HG03354 (cell line): ENCODE data around the gene XK.
"Not testable (repeated sequence)": the region's sequence is repeated elsewhere in the genome, so short reads cannot be mapped to it uniquely, and the experiment has no call there.

Experiments used
- ATAC-seq: cut with Tn5 transposase; IDR thresholded peaks from one replicate; pipeline ENCODE4 v1.9.1; 2021; ENCODE audit warnings: mild to moderate bottlenecking; ENCODE audit not compliant: unreplicated experiment, poor library complexity, severe bottlenecking

XK gene

DNA sequence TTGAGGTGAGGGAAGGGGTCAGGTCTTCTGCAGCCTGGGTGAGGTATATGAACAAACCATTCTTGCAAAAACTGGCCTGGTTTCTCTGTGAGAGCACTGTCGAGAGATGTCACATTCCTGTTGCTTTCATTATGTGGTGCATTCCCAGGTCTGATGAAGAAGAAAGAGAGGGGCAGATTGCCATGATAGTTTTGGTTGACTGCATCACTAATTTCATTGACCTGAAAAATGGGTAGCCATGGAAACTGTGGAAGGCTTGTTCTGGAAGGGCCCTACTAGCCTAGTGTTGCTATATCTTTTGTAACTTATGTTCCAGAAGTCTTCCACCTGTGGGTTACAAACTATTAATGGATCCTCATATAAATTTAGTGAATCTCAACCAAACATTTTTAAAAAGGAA, 61.4 kb downstream of the XK start:
- ATAC-seq: no peak

DNA sequence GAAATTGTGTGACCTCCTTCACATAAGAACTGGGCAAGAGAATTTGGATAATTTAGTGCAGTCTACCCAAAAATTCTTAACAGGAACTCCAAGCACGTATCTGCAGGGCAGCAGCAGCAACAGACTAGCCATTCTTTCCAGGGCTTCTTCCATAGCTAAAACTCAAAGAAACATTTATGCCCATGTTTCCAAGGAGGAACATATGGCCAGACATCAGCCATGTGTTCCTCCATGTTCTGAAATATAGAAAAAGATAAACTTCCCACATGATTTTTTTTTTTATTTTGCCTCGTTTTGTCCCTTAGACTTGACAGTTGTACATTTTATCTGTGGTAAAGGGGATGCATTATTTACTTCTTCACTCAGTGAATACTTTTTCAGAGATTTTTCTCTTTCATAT, 66.7 kb downstream of the XK start:
- no peak for ATAC-seq

DNA sequence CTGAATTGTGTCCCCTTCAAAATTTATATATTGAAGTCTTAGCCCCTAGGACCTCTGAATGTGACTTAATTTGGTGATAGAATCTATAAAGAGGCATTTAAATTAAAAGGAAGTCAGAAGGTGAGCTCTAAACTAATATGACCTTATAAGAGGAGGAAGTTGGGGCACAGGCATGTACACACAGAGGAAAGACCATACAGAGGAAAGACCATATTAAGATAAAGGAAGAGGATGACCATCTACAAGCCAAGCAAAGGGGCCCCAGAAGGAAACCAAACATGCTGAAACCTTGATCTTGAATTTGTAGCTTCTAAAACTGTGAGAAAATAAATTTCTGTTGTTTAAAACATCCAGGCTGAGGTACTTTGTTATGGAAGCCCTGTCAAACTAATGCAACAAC, 67.3 kb downstream of the XK start:
- no peak for ATAC-seq

- ATAC-seq: no peak
Measured at GRCh38 chrX:37753384-37753783, 67.8 kb downstream of the XK start.

DNA sequence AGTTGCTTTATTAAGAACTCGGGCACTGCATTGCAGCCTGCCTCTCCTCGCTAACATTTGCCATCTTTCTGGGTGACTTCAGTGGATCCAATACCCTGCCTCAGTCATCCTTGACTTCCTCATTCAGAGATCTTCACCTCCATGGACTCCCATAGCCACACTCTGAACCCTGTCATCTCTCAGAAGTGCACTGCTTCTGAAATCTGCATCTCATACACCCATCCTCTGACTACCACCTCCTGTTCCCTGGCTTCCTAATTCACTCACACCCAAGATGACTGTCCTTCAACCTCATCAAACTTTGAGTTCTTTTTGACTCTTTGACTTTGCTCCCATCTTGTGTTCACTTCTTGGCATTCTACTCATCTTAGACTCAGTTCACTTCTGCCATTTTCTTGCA, 68.9 kb downstream of the XK start:
- peak; percentile 15 for ATAC-seq

- peak; percentile 97 for ATAC-seq
Measured at GRCh38 chrX:37755025-37755424, 69.4 kb downstream of the XK start.

DNA sequence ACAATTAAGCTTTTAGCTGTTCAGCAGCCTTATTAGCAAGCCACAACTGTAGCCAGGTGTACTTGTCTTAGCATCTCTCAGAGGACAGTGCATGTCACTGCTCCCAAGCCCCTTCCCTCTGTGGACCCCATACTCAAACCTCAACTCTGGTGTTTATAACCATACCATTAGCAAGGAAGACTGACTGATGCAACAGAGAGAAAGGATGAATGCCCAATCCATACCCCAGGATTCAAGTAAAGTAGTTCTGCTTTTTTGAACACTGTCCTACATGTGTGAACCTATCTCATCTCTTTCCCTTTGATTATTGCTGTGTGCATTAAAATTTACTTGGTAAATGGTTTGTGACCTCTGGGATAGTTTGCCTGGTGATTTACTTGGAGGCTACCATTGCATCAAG, 71.5 kb downstream of the XK start:
- ATAC-seq: no peak

DNA sequence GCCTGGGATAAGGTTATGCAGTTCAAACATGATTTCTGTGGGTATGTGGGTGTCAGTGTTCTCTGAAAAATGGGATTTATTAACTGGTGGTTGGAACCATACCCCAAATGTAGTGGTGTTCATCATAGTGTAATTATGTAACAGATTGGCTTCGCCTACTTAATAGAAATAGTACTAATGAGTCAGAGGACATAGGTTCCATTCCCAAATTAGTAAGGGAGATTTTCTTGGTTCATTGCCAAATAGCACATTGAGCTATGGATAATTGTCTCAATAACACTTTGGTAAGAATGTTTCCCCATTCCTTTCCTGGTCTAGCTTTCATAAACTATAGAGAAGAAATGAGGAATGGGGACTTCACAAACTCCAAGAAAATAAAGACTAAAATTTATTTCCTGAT, 73.8 kb downstream of the XK start:
- no peak for ATAC-seq

GRCh38 chrX:37759878-37760418, 74.4 kb downstream of the XK start:
- ATAC-seq: no peak

DNA sequence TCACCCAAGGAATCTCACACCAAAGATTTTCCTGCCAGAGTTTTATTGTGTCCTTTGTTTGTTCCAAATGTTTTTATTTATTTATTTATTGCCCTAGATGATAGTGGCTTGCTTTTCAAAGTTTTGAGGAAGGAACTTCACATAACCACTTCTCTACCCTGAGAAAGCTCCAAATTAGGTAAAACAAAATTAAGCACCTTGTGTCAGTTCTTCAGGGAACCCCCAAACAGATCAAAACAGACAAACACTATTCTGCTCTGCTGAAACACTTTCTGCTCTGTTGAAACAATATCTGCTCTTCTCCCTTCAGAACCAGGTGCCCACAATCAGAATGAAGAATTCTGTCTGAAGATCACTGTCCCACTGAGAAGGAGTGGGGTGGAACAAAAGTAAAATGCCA, 77.8 kb downstream of the XK start:
- ATAC-seq: no peak

- no peak for ATAC-seq
Measured at GRCh38 chrX:37765507-37765906, 79.9 kb downstream of the XK start.

GRCh38 chrX:37767430-37767829, 81.8 kb downstream of the XK start:
- no peak for ATAC-seq

DNA sequence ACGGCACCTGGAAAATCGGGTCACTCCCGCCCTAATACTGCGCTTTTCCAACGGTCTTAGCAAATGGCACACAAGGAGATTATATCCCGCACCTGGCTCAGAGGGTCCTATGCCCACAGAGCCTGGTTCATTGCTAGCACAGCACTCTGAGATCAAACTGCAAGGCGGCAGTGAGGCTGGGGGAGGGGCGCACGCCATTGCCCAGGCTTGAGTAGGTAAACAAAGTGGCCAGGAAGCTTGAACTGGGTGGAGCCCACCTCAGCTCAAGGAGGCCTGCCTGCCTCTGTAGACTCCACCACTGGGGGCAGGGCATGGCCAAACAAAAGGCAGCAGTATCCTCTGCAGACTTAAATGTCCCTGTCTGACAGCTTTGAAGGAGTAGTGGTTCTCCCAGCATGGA, 83.3 kb downstream of the XK start:
- ATAC-seq: not testable (repeated sequence)

DNA sequence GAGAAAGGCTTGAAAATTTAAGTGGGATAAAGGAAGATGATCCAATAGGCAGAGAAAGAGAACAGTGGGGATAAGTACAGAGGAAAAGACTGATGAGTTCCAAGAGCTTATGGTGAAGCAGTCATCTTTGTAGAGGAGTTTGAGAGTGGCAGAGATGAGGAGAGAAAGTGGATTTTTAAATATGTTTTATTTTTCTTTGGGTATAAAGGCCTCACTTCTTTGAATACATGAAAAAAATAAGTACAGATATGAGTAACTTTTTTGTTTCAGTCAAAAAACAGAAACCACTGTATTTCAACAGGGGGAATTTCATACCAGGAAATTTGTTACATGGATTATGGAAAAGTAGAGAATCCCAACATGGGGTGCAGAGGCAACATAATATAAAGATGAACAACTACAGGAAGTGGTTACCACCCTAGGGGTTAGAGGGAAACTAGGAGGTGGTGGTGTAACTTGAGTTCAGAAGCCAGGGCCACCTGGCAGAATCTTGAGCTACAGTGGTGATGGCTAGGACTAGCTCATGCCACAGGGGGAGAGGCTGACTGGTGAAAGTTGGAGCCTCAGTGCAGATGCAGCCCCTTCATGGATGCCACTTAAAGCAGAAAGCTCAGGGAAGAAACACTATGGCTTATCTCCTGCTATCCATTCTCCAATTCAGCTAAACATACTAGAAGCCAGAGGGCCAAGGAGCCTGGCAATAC, 90.8 kb downstream of the XK start:
- peak; percentile 83 for ATAC-seq

DNA sequence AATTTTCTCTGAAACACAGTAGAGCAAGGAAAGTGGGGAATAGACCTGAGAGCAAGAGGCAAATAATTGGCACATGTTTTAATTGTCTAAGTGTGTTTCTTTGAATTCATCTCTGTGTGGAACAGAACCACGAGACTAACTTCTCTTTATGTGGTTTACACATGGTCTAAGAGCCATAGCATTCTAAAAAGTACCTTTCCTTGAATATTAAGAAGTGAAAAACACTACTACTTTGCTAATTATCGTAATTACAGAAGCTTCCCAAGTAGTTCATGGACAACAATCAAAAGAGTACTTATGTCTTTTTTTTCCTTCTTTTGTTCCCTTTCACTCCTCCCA, 91.4 kb downstream of the XK start:
- no peak for ATAC-seq

DNA sequence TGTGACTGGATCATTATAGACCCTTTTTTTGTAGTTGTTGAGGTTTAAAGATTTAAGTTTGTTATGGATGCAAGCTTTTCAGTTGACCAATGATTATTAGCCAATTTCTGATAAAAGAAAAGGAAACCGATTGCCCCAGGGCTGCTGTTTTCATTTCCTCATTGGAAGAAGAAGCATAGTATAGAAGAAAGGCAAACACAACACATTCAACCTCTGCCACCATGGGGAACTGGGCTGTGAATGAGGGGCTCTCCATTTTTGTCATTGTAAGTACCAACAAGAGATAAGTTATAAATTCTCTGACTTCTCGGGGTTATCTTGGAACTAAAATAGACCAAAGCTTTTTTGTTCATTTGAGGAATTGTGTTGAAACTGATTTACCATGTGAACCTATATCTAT, 94.3 kb downstream of the XK start, which contains the start of gene CYBB:
CYBB (plus strand) TSS at position 203 of the 400 bp plus-strand sequence; CDS start at position 222, 19 bp downstream.
- ATAC-seq: peak; percentile 46

DNA sequence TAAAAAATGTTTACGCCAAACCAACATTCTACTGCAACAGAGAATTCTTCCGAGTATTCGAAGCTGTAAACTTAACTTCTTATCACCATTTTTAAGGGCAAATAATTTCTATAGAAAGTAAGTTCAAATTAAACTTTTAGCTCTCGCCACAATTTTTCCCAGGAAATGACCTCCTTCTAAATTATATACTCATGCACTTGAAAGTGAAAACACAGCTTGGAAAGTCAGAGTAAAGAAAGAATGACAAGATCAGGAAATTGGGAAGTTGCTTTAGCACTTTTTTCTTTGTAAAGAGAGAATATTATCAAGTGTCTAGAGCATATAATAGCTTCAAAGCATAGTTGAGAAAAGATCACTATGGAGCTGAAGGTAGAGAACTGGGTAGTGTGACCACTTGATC, 95.5 kb downstream of the XK start:
- no peak for ATAC-seq
